CD4-positive, alpha-beta memory T cell (primary cell): Measurements from ENCODE around the gene NR2E3. TPM values are rescaled to one million over a fixed set of nuclear protein-coding genes. Genes with fewer than 3 reads are reported as not detected.

Experiments
- CTCF ChIA-PET: fragments of 350-600 bp; sonication (Branson Sonifier 250); formaldehyde crosslinking; loops from one replicate; lab custom pipeline; 2021; ENCODE audit warnings: inconsistent platforms; ENCODE audit not compliant: partially characterized antibody; lab: Charles Lee
- POLR2A ChIA-PET: fragments of 350-600 bp; sonication (Branson Sonifier 250); formaldehyde crosslinking; loops from one replicate; lab custom pipeline; 2021; ENCODE audit not compliant: partially characterized antibody; lab: Charles Lee
- DNase-seq, 5 donors: peaks; one replicate each; pipeline versions ENCODE4 v3.0.0 to v3.0.0-alpha.2; 2020 to 2022; ENCODE audit warnings: mixed read lengths in 1 of 5
- H3K27ac ChIP-seq: one replicate; pipeline ENCODE4 v1.7.0; 2013; ENCODE audit warnings: low read depth, low read length
- H3K27me3 ChIP-seq: 2 replicates; pipeline ENCODE4 v1.7.0; 2013; ENCODE audit warnings: mild to moderate bottlenecking, low read length, moderate library complexity; ENCODE audit not compliant: insufficient read depth
- H3K36me3 ChIP-seq: 2 replicates; pipeline ENCODE4 v1.7.0; 2013; ENCODE audit warnings: mild to moderate bottlenecking, low read length, moderate library complexity; ENCODE audit not compliant: insufficient read depth
- H3K4me1 ChIP-seq: 2 replicates; pipeline ENCODE4 v1.7.0; 2013; ENCODE audit warnings: mild to moderate bottlenecking, low read length, moderate library complexity; ENCODE audit not compliant: insufficient read depth
- H3K4me3 ChIP-seq, 2 donors: one replicate each; pipeline ENCODE4 v1.7.0; 2013; ENCODE audit warnings: low read length in 2 of 2, mild to moderate bottlenecking in 1 of 2
- H3K9me3 ChIP-seq, 2 donors: one replicate each; pipeline ENCODE4 v1.7.0; 2013; ENCODE audit warnings: low read length in 2 of 2, control low read depth in 1 of 2; ENCODE audit not compliant: control insufficient read depth in 1 of 2
- H3K27ac Mint-ChIP-seq, 7 donors: one replicate each; pipeline ENCODE4 v1.8.0; 2020 to 2021; ENCODE audit warnings: mixed read lengths in 7 of 7, mild to moderate bottlenecking in 6 of 7, inconsistent platforms in 3 of 7, moderate library complexity in 3 of 7
- H3K27me3 Mint-ChIP-seq, 2 donors: one replicate each; pipeline ENCODE4 v1.8.0; 2020 to 2021; ENCODE audit warnings: mixed read lengths in 2 of 2
- H3K36me3 Mint-ChIP-seq, 2 donors: one replicate each; pipeline ENCODE4 v1.8.0; 2020 to 2021; ENCODE audit warnings: mixed read lengths in 2 of 2, inconsistent platforms in 1 of 2, mild to moderate bottlenecking in 1 of 2
- H3K4me1 Mint-ChIP-seq, 4 donors: one replicate each; pipeline ENCODE4 v1.8.0; 2020 to 2021; ENCODE audit warnings: mixed read lengths in 4 of 4, mild to moderate bottlenecking in 1 of 4
- H3K4me3 Mint-ChIP-seq, 8 donors: one replicate each; pipeline ENCODE4 v1.8.0; 2020 to 2021; ENCODE audit warnings: mixed read lengths in 8 of 8, mild to moderate bottlenecking in 7 of 8, moderate library complexity in 6 of 8, inconsistent platforms in 3 of 8
- H3K9me3 Mint-ChIP-seq, 8 donors: one replicate each; pipeline ENCODE4 v1.8.0; 2020 to 2021; ENCODE audit warnings: mixed read lengths in 8 of 8, mild to moderate bottlenecking in 5 of 8, inconsistent platforms in 3 of 8, moderate library complexity in 1 of 8
- intact Hi-C: fragments of 100-400 bp; cut with micrococcal nuclease; formaldehyde crosslinking; loops from one replicate; pipeline ENCODE4 v1.15.1; 2023
- polyA plus RNA-seq, 2 donors: library from polyadenylated mRNA; unstranded; fragments of 300-500 nt; fragmentation: Illumina TruSeq; gene quantifications; one replicate each; pipeline ENCODE4 v1.2.3, GENCODE V29; 2021
- total RNA-seq, 2 experiments: library from RNA; stranded (reverse); gene quantifications; one replicate each; pipeline ENCODE4 v1.2.3, GENCODE V29; 2021

Gene NR2E3
- total and polyA plus RNA-seq, 4 experiments from 2014 or later, result not detected

GRCh38 chr15:71804695-71805470 is 5.5 kb upstream of the NR2E3 start:
- no peaks in the 10 kb centered on the region for H3K4me1 ChIP-seq
- Mint-ChIP-seq H3K4me3 (no peak overlapping the region), H3K4me1 (no peaks in the 10 kb centered on the region), H3K9me3 (no peaks in the 10 kb centered on the region), H3K36me3 (no peaks in the 10 kb centered on the region), H3K27ac (peak overlapping the region in 1 of 7 donors; percentile 57), H3K27me3 (peaks cover 13 to 19% of the 10 kb centered on the region in 2 donors)
- DNase-seq, result no peak
- H3K36me3 ChIP-seq, result no peaks in the 10 kb centered on the region
- ChIA-PET CTCF (interaction anchor here (0.9 to 1.5 kb wide), 2 partner anchors 24 to 352 kb away, joined by 3 read pairs; no protein-coding TSS in a partner anchor), POLR2A (no interaction called here)
- no peaks in the 10 kb centered on the region for H3K9me3 ChIP-seq
- no peak overlapping the region for H3K27ac ChIP-seq
- intact Hi-C loops, result no loop called here
- H3K4me3 ChIP-seq, result no peak overlapping the region
- peaks cover 5% of the 10 kb centered on the region for H3K27me3 ChIP-seq

GRCh38 chr15:71806452-71806931 is 3.9 kb upstream of the NR2E3 start:
- no peak overlapping the region for H3K4me3 Mint-ChIP-seq
- no peaks in the 10 kb centered on the region for H3K27me3 ChIP-seq
- H3K4me1 ChIP-seq, result no peaks in the 10 kb centered on the region
- no peaks in the 10 kb centered on the region for H3K36me3 ChIP-seq
- no peaks in the 10 kb centered on the region for H3K36me3 Mint-ChIP-seq
- CTCF ChIA-PET, result no interaction called here
- POLR2A ChIA-PET, result no interaction called here
- intact Hi-C loops, result no loop called here
- no peak overlapping the region for H3K4me3 ChIP-seq
- no peaks in the 10 kb centered on the region for H3K9me3 Mint-ChIP-seq
- no peaks in the 10 kb centered on the region for H3K9me3 ChIP-seq
- no peak for DNase-seq
- no peak overlapping the region for H3K27ac ChIP-seq
- no peaks in the 10 kb centered on the region for H3K4me1 Mint-ChIP-seq
- H3K27me3 Mint-ChIP-seq, result peaks cover 4 to 9% of the 10 kb centered on the region in 2 donors
- no peak overlapping the region for H3K27ac Mint-ChIP-seq

GRCh38 chr15:71807125-71807629 is 3.2 kb upstream of the NR2E3 start:
- ChIA-PET POLR2A (no interaction called here), CTCF (no interaction called here)
- Mint-ChIP-seq H3K4me1 (no peaks in the 10 kb centered on the region), H3K4me3 (no peak overlapping the region), H3K9me3 (no peaks in the 10 kb centered on the region), H3K27me3 (peaks cover 4% of the 10 kb centered on the region in 2 donors), H3K36me3 (no peaks in the 10 kb centered on the region), H3K27ac (no peak overlapping the region)
- Histone ChIP-seq H3K4me3 (no peak overlapping the region), H3K9me3 (no peaks in the 10 kb centered on the region), H3K4me1 (no peaks in the 10 kb centered on the region), H3K36me3 (no peaks in the 10 kb centered on the region), H3K27me3 (no peaks in the 10 kb centered on the region), H3K27ac (no peak overlapping the region)
- intact Hi-C loops, result no loop called here
- no peak for DNase-seq

GRCh38 chr15:71807691-71808091 is 2.7 kb upstream of the NR2E3 start:
- no peaks in the 10 kb centered on the region for H3K27me3 ChIP-seq
- DNase-seq, result no peak
- H3K9me3 ChIP-seq, result no peaks in the 10 kb centered on the region
- Mint-ChIP-seq H3K4me1 (no peaks in the 10 kb centered on the region), H3K9me3 (peaks cover 0 to 1% (median 0%) of the 10 kb centered on the region in 8 donors), H3K36me3 (no peaks in the 10 kb centered on the region), H3K27ac (no peak overlapping the region), H3K4me3 (no peak overlapping the region), H3K27me3 (peaks cover 4% of the 10 kb centered on the region in 2 donors)
- CTCF ChIA-PET, result no interaction called here
- no peak overlapping the region for H3K4me3 ChIP-seq
- no peak overlapping the region for H3K27ac ChIP-seq
- POLR2A ChIA-PET, result no interaction called here
- intact Hi-C loops, result no loop called here
- no peaks in the 10 kb centered on the region for H3K4me1 ChIP-seq
- no peaks in the 10 kb centered on the region for H3K36me3 ChIP-seq

GRCh38 chr15:71808311-71809020 is 1.9 kb upstream of the NR2E3 start:
- Histone ChIP-seq H3K27ac (no peak overlapping the region), H3K36me3 (no peaks in the 10 kb centered on the region), H3K9me3 (no peaks in the 10 kb centered on the region), H3K4me1 (no peaks in the 10 kb centered on the region), H3K4me3 (no peak overlapping the region), H3K27me3 (no peaks in the 10 kb centered on the region)
- Mint-ChIP-seq H3K36me3 (no peaks in the 10 kb centered on the region), H3K27me3 (peaks cover 3 to 4% of the 10 kb centered on the region in 2 donors), H3K4me3 (no peak overlapping the region), H3K9me3 (peaks cover 0 to 1% (median 0%) of the 10 kb centered on the region in 8 donors), H3K4me1 (no peaks in the 10 kb centered on the region), H3K27ac (no peak overlapping the region)
- DNase-seq, result no peak
- POLR2A ChIA-PET, result no interaction called here
- CTCF ChIA-PET, result no interaction called here
- intact Hi-C loops, result no loop called here

GRCh38 chr15:71809346-71809745 is 1.0 kb upstream of the NR2E3 start:
- intact Hi-C loops, result no loop called here
- Mint-ChIP-seq H3K36me3 (no peaks in the 10 kb centered on the region), H3K27me3 (peaks cover 3 to 4% of the 10 kb centered on the region in 2 donors), H3K27ac (no peak overlapping the region), H3K9me3 (peaks cover 0 to 1% (median 0%) of the 10 kb centered on the region in 8 donors), H3K4me1 (no peaks in the 10 kb centered on the region), H3K4me3 (no peak overlapping the region)
- Histone ChIP-seq H3K4me1 (no peaks in the 10 kb centered on the region), H3K9me3 (no peaks in the 10 kb centered on the region), H3K4me3 (no peak overlapping the region), H3K27ac (no peak overlapping the region), H3K36me3 (no peaks in the 10 kb centered on the region), H3K27me3 (no peaks in the 10 kb centered on the region)
- POLR2A ChIA-PET, result no interaction called here
- CTCF ChIA-PET, result no interaction called here
- no peak for DNase-seq

GRCh38 chr15:71811036-71811736 is 832 bp downstream of the NR2E3 start:
- H3K9me3 Mint-ChIP-seq, result peaks cover 0 to 1% (median 0%) of the 10 kb centered on the region in 8 donors
- POLR2A ChIA-PET, result no interaction called here
- CTCF ChIA-PET, result no interaction called here
- no peaks in the 10 kb centered on the region for H3K4me1 Mint-ChIP-seq
- no peaks in the 10 kb centered on the region for H3K36me3 Mint-ChIP-seq
- intact Hi-C loops, result no loop called here
- H3K27ac Mint-ChIP-seq, result no peak overlapping the region
- H3K4me3 Mint-ChIP-seq, result no peak overlapping the region
- H3K27ac ChIP-seq, result no peak overlapping the region
- H3K27me3 ChIP-seq, result no peaks in the 10 kb centered on the region
- no peaks in the 10 kb centered on the region for H3K9me3 ChIP-seq
- no peak overlapping the region for H3K4me3 ChIP-seq
- DNase-seq, result no peak
- no peaks in the 10 kb centered on the region for H3K36me3 ChIP-seq
- H3K4me1 ChIP-seq, result no peaks in the 10 kb centered on the region
- H3K27me3 Mint-ChIP-seq, result peaks cover 0 to 3% of the 10 kb centered on the region in 2 donors
